GM18870 (cell line): Measurements from ENCODE around the gene S100P.

ENCODE experiments used
- ATAC-seq: cut with Tn5 transposase; IDR thresholded peaks from one replicate; pipeline ENCODE4 v1.9.1; 2021; ENCODE audit warnings: moderate library complexity; ENCODE audit not compliant: unreplicated experiment

The S100P gene

GRCh38 chr4:6695660-6696610 is 2.3 kb downstream of the S100P start:
- ATAC-seq: no peak

- ATAC-seq: no peak
Observed at GRCh38 chr4:6696611-6697010, 2.9 kb downstream of the S100P start.

- ATAC-seq: no peak
Observed at GRCh38 chr4:6697131-6697530, 3.5 kb downstream of the S100P start.

- no peak for ATAC-seq
Observed at GRCh38 chr4:6699388-6699787, 5.7 kb downstream of the S100P start.

GRCh38 chr4:6699903-6700302 is 6.2 kb downstream of the S100P start:
- ATAC-seq: no peak

GRCh38 chr4:6701371-6701770 is 7.7 kb downstream of the S100P start:
- no peak for ATAC-seq

GRCh38 chr4:6702761-6703160 is 9.1 kb downstream of the S100P start:
- no peak for ATAC-seq

GRCh38 chr4:6703786-6704185 is 10.1 kb downstream of the S100P start:
- no peak for ATAC-seq

GRCh38 chr4:6705646-6706045 is 12.0 kb downstream of the S100P start:
- no peak for ATAC-seq

- no peak for ATAC-seq
Observed at GRCh38 chr4:6706173-6706572, 12.5 kb downstream of the S100P start.

- no peak for ATAC-seq
Observed at GRCh38 chr4:6709230-6710114, 15.8 kb downstream of the S100P start, which contains the start of gene MRFAP1L1. Gene MRFAP1L1, minus strand, starts transcription at chr4:6709865. Its CDS starts 236 bp downstream, at chr4:6709629.

GRCh38 chr4:6710282-6710681 is 16.6 kb downstream of the S100P start:
- ATAC-seq: no peak

GRCh38 chr4:6710996-6711395 is 17.3 kb downstream of the S100P start:
- no peak for ATAC-seq

- no peak for ATAC-seq
Observed at GRCh38 chr4:6714954-6715353, 21.3 kb downstream of the S100P start.

- no peak for ATAC-seq
Observed at GRCh38 chr4:6715704-6716017, 22.0 kb downstream of the S100P start.

GRCh38 chr4:6716018-6716911 is 22.6 kb downstream of the S100P start, which contains the start of gene BLOC1S4:
Gene BLOC1S4, plus strand, starts transcription at chr4:6716174. Its CDS starts 36 bp downstream, at chr4:6716210.
- peak; percentile 66 for ATAC-seq

GRCh38 chr4:6716958-6717655 is 23.4 kb downstream of the S100P start:
- no peak for ATAC-seq

- ATAC-seq: no peak
Observed at GRCh38 chr4:6718932-6719610, 25.4 kb downstream of the S100P start.

- ATAC-seq: no peak
Observed at GRCh38 chr4:6719611-6720179, 26.0 kb downstream of the S100P start.
